NB4 (cell line): ENCODE data around the gene CPNE2.

ENCODE experiments used
- MAX ChIP-seq: IDR thresholded peaks from 2 replicates; pipeline ENCODE4 v1.6.1; 2011; ENCODE audit warnings: low read depth, low read length
- POLR2A ChIP-seq: IDR thresholded peaks from 2 replicates; pipeline ENCODE4 v1.6.1; 2011; ENCODE audit warnings: mild to moderate bottlenecking; ENCODE audit not compliant: insufficient read length; ENCODE audit errors: extremely low read depth
- TF ChIP-seq, protein P1 (sequence below): IDR thresholded peaks from one replicate; pipeline ENCODE4 v1.5.1; 2012; ENCODE audit warnings: low read depth, low read length

DNA sequence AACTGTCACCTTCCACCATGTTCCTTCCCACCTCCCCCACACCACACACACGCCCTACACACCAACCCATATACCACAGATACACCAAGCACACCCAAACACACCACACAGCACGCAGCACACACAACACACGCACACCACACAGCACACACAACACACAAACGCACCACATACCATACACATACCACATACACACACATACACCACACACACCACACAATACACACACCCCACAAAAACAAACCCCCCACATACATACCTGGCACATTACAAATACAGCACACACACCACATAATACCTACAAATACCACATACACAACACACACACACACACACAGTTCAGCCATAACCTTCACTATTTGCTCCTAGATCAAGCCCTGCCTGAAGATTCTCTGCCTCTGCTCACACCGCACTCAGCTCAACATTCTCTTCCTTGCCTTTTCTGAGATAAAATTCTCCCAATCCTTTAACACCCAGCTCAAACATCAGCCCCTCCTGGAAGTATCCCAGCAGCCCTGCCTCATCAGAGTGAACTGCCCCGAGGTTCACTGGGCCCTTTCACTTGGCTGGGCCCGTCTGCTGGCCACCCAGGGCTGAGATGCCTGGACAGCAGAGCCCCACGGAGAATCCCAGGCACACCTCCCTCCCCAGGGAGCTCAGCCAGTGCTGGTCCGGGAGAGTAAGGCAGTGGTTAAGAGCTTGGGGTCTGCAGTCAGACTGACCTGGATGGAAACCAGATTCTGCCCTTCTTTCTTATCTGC, 31.9 kb upstream of the CPNE2 start:
- TF ChIP-seq, protein P1, sequence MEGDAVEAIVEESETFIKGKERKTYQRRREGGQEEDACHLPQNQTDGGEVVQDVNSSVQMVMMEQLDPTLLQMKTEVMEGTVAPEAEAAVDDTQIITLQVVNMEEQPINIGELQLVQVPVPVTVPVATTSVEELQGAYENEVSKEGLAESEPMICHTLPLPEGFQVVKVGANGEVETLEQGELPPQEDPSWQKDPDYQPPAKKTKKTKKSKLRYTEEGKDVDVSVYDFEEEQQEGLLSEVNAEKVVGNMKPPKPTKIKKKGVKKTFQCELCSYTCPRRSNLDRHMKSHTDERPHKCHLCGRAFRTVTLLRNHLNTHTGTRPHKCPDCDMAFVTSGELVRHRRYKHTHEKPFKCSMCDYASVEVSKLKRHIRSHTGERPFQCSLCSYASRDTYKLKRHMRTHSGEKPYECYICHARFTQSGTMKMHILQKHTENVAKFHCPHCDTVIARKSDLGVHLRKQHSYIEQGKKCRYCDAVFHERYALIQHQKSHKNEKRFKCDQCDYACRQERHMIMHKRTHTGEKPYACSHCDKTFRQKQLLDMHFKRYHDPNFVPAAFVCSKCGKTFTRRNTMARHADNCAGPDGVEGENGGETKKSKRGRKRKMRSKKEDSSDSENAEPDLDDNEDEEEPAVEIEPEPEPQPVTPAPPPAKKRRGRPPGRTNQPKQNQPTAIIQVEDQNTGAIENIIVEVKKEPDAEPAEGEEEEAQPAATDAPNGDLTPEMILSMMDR, result no peak
- TF ChIP-seq POLR2A (no peak), MAX (no peak)
